ENCODE measurements around the gene PROCA1. TPM values are rescaled to one million over a fixed set of nuclear protein-coding genes. Genes with fewer than 3 reads are reported as not detected.
A peak's percentile ranks its signal among the peaks of the same experiment; 100 is the strongest.

PROCA1 gene
- total and polyA plus RNA-seq, 9 of the 15 experiments (the other 6 are each of a cell fraction or from before 2014, with no cell fraction given): 0.78 to 16.2 (median 5.6) TPM

DNA sequence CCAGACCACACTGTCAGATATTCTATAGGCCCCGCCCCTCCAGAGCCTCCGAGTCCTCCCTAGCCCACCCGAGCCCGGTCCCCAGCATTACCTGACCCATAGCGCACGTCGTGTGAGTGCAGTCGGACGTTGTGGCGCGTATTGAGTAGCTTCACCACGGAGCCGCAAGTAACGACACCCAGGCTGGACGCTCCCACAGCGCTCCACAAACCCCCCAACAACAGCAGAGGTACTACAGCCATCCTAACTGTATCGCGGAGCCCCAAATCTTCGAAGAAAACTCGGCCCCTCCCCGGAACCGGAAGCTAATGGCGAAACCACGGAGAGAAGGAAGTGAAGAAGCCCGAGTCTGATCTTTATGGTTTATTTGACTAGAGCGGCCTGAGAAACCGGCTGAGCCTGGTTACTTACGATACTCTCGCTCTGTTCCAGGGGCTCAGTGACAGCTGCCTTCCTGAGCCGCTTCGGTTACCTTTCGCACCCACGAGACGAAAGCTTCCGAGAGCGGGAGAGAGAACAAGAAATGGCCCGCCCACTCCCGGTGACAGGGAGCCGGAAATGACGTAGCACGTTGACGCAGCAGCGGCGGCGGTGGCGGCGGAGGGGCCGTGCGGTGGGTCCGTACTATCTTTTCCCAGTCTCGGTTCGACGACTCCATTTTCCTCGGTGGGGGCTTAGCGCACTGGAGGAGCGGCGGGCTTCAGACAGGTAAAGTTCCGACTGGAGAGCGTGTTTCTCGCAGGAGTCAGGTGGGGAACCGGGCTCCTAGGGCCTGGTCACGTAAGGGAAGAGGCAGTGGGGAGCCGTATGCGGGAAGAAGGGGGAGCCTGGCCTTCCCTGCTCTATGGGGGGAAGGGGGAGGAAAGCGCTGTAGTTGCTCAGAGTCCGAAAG lies 49.8 kb downstream of the PROCA1 start, which contains the start of the genes SDF2 and SUPT6H (continued):
- TF ChIP-seq, protein P1, sequence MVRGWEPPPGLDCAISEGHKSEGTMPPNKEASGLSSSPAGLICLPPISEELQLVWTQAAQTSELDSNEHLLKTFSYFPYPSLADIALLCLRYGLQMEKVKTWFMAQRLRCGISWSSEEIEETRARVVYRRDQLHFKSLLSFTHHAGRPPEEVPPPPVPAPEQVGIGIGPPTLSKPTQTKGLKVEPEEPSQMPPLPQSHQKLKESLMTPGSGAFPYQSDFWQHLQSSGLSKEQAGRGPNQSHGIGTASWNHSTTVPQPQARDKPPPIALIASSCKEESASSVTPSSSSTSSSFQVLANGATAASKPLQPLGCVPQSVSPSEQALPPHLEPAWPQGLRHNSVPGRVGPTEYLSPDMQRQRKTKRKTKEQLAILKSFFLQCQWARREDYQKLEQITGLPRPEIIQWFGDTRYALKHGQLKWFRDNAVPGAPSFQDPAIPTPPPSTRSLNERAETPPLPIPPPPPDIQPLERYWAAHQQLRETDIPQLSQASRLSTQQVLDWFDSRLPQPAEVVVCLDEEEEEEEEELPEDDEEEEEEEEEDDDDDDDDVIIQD (CRISPR knock-in tag; IDR thresholded peaks at IDR 0.05): no peak
- TF ChIP-seq ASH1L (IDR thresholded peaks at IDR 0.05; ENCODE audit: borderline replicate concordance, low read depth, partially characterized antibody) (peak; percentile 69), ARID1B (IDR thresholded peaks at IDR 0.05) (peak; percentile 36; the same call in 1 of the 2 replicates), TCF3 (CRISPR knock-in tag; IDR thresholded peaks at IDR 0.05) (0 out of 2 replicates have a peak, but pooled peaks have one; percentile 19), HDAC1 (IDR thresholded peaks at IDR 0.05) (peak in 1 of 2 experiments; percentile 89; a peak in 2 of 4 replicates), KAT8 (IDR thresholded peaks at IDR 0.05; ENCODE audit: low read depth) (peak; percentile 3; the same call in 1 of the 2 replicates), RBM25 (IDR thresholded peaks at IDR 0.05; ENCODE audit: low read depth, low read length, severe bottlenecking) (no peak), ZNF583 (CRISPR knock-in tag; IDR thresholded peaks at IDR 0.05) (no peak), NCOA4 (IDR thresholded peaks at IDR 0.05; ENCODE audit: partially characterized antibody) (no peak), ELF2 (CRISPR knock-in tag; IDR thresholded peaks at IDR 0.05) (0 out of 2 replicates have a peak, but pooled peaks have one; percentile 51), POLR3G (IDR thresholded peaks at IDR 0.05; ENCODE audit: extremely low read depth, insufficient read length, insufficient replicate concordance) (no peak), SUPT5H (IDR thresholded peaks at IDR 0.05) (peak; percentile 97), ZNF274 (IDR thresholded peaks at IDR 0.05; ENCODE audit: borderline replicate concordance, low read depth, low read length) (no peak), MTA3 (IDR thresholded peaks at IDR 0.05; ENCODE audit: borderline replicate concordance) (peak; percentile 79)
- TF ChIP-seq, protein P2, sequence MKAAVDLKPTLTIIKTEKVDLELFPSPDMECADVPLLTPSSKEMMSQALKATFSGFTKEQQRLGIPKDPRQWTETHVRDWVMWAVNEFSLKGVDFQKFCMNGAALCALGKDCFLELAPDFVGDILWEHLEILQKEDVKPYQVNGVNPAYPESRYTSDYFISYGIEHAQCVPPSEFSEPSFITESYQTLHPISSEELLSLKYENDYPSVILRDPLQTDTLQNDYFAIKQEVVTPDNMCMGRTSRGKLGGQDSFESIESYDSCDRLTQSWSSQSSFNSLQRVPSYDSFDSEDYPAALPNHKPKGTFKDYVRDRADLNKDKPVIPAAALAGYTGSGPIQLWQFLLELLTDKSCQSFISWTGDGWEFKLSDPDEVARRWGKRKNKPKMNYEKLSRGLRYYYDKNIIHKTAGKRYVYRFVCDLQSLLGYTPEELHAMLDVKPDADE (conservative IDR thresholded peaks at IDR 0.05; ENCODE audit: control insufficient read depth, low read depth, low read length): peak; percentile 72
- TF ChIP-seq, protein P3, sequence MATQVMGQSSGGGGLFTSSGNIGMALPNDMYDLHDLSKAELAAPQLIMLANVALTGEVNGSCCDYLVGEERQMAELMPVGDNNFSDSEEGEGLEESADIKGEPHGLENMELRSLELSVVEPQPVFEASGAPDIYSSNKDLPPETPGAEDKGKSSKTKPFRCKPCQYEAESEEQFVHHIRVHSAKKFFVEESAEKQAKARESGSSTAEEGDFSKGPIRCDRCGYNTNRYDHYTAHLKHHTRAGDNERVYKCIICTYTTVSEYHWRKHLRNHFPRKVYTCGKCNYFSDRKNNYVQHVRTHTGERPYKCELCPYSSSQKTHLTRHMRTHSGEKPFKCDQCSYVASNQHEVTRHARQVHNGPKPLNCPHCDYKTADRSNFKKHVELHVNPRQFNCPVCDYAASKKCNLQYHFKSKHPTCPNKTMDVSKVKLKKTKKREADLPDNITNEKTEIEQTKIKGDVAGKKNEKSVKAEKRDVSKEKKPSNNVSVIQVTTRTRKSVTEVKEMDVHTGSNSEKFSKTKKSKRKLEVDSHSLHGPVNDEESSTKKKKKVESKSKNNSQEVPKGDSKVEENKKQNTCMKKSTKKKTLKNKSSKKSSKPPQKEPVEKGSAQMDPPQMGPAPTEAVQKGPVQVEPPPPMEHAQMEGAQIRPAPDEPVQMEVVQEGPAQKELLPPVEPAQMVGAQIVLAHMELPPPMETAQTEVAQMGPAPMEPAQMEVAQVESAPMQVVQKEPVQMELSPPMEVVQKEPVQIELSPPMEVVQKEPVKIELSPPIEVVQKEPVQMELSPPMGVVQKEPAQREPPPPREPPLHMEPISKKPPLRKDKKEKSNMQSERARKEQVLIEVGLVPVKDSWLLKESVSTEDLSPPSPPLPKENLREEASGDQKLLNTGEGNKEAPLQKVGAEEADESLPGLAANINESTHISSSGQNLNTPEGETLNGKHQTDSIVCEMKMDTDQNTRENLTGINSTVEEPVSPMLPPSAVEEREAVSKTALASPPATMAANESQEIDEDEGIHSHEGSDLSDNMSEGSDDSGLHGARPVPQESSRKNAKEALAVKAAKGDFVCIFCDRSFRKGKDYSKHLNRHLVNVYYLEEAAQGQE (IDR thresholded peaks at IDR 0.05; ENCODE audit: borderline replicate concordance): no peak
- TF ChIP-seq, protein P3 (CRISPR knock-in tag; IDR thresholded peaks at IDR 0.05; ENCODE audit: low read depth): no peak
